ENCODE measurements around the gene EWSR1.

EWSR1 gene

DNA sequence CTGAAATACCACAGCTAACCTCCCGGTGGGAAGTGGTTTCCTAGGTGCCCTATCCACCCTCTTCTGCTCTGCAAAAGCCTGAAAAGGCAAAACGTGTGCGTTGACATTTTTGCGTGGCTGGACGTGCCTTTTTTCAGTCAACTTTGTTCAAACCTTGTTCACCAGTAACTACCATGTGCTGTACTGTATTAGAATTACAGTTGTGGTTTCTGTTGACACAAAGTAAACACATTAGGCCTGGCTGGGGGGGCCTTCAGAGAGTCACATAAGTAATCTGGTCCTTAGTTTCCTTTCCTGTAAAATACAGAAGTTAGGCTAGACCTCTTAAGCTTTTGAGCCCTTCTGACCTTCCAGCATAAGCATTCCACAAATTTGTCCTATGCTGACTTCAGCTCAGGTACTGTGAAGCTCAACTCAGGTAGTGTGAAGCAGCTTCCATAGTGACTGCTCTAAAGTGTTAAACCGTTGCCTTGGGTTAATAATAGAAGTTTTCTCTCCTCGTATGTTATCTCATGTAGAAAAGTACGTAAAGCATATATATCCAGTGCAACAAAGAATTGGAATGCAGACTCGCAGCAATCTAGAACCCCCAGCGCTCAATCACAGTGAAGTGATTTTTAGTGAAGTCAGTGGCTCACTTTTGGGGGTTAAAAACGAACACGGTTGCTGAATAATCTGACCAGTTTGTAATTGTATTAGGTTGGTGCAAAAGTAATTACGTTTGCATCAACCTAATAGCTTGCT is 1.8 kb downstream of the EWSR1 start:
- no peak for DNase-seq

- DNase-seq, result no peak
These were observed 2.6 kb downstream of the EWSR1 start for GRCh38 chr22:29270475-29271271.

- no peak for DNase-seq
These were observed 4.6 kb downstream of the EWSR1 start for GRCh38 chr22:29272624-29273023.

GRCh38 chr22:29275167-29275566 is 7.1 kb downstream of the EWSR1 start:
- DNase-seq, result no peak

- no peak for DNase-seq
These were observed 7.9 kb downstream of the EWSR1 start for GRCh38 chr22:29275819-29276565.

DNA sequence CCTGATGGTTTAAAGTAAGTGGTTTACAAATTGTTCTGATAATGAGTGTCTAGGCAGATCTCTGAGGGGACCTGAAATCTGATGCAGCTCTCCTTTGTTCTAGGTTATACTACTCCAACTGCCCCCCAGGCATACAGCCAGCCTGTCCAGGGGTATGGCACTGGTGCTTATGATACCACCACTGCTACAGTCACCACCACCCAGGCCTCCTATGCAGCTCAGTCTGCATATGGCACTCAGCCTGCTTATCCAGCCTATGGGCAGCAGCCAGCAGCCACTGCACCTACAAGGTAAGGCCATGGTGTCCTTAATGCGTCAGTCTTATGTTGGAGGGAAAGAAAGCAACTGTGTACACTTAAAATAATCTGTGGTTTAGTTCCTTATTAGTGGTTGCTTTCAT is 9.9 kb downstream of the EWSR1 start:
- DNase-seq, result no peak

GRCh38 chr22:29284196-29284595 is 16.1 kb downstream of the EWSR1 start:
- DNase-seq, result no peak

DNA sequence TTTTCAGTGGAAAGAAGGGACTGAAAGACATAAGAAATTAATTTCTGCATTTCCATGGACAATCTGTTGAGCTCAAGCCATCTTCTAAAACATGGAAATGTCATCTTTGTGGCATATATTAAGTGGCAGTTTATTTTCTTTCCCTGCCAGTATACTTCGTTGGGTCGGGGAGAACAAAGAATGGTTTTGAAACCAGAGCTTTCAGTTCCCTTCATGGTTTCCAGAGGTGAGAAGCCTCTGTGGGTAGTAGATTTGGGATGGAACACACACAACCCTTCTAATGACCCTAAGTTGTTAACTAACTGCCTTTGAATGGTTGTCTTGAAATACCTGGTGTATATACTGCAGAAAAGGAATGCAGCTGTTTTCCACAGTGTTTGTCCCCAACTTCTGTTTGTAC is 20.8 kb downstream of the EWSR1 start:
- no peak for DNase-seq

DNA sequence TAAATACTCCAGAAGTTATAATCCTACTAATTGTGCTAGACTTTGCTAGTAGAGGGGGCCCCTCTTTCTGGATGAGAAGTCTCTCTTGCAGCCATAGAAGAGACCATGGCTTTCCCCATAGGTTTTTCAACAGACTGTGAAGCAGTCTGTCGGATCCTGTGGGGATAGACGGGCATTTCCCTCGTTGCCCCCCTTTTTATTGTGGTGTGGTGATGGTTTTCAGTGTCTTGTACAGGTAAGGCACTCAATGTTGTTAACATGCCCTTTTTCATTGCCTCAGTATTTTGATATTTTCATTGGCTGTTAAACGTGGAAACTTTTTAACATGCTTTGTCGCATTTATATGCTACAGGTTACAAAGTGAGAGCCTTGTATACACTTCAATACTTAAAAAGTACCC is 22.0 kb downstream of the EWSR1 start:
- DNase-seq, result no peak

DNA sequence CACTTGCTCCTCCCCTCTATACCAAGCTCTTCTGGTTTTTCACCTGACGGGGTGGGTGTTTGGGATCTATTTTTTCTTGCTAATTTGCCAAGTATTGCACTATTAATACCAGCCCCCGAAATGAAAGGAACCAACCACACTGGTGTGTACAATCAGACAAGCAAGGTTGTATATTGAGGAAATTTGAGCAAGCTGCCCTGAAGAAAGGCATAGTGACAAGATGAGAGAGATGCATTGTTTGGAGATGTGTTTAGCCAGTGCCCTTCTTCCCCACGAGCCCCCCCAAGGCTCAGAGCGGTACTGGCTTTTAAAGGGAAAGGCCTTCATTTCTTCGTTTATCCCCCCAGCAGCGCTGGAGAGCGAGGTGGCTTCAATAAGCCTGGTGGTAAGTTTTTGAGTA is 23.1 kb downstream of the EWSR1 start:
- DNase-seq, result peak; percentile 48

DNA sequence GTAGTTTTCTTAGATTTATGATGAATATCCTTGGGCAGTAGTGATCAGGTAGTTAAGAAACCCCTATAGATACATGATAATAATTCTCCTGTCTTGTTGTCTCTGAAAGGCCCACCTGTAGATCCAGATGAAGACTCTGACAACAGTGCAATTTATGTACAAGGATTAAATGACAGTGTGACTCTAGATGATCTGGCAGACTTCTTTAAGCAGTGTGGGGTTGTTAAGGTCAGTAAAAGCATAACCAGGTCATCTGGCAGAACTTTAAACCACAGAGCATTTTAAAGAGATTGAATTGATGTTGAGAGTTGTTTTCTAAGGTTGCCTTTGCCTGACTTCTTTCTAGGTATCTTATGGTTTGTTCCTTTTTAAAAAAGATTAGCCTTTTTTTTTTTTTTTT is 24.3 kb downstream of the EWSR1 start:
- DNase-seq, result no peak

DNA sequence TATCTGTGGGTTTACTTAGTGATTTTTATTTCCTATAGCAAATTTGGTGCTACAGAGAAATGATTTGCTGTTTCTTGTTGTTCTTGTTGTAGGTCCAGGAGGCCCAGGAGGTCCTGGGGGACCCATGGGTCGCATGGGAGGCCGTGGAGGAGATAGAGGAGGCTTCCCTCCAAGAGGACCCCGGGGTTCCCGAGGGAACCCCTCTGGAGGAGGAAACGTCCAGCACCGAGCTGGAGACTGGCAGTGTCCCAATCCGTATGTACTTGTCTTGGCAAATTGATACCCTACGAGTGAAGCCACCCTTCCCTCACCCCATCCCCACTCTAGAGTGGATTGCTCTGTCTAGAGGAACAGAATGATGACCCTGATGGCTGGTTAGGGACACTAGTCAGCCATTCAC is 30.6 kb downstream of the EWSR1 start:
- no peak for DNase-seq

DNA sequence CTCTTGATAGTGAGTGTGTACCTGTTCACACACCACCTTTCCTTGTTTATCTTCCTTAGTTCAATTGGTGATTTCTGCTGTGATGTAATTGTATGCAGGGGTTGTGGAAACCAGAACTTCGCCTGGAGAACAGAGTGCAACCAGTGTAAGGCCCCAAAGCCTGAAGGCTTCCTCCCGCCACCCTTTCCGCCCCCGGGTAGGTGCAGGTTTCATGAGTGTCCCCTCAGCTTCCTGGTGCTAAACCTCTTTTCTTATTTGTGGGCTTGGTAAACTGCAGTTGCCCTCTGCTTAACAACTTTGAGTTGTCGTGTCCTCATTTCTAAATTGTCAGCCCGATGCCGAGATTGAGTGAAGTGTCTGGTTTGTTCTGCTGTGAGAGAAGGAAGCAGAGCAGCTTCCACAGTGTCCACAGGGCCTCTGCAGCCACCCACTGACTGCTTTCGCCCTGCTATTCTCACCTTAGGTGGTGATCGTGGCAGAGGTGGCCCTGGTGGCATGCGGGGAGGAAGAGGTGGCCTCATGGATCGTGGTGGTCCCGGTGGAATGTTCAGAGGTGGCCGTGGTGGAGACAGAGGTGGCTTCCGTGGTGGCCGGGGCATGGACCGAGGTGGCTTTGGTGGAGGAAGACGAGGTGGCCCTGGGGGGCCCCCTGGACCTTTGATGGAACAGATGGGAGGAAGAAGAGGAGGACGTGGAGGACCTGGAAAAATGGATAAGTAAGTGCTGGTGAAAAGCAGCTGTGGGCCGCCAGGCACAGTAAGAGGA is 31.2 kb downstream of the EWSR1 start:
- DNase-seq, result no peak

DNA sequence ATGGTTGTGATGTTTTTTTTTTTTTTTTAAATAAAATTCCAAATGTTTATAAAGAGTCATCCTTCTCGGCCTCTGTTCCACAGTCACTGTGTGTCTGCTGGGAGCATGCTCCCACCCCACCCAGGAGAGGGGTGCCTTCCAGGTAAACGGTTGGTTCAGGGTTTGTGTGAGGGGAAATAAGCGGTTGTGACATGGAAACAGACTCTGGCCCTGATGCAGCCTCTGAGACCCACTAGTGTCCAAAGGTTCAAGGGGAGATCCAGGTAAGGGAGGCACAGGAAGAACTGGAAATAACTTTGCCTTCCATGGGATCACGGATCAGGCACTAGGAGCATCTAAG is 32.4 kb downstream of the EWSR1 start:
- DNase-seq, result no peak

GRCh38 chr22:29300807-29301601 is 32.9 kb downstream of the EWSR1 start:
- no peak for DNase-seq

- no peak for DNase-seq
These were observed 33.8 kb downstream of the EWSR1 start for GRCh38 chr22:29301716-29302401.

DNA sequence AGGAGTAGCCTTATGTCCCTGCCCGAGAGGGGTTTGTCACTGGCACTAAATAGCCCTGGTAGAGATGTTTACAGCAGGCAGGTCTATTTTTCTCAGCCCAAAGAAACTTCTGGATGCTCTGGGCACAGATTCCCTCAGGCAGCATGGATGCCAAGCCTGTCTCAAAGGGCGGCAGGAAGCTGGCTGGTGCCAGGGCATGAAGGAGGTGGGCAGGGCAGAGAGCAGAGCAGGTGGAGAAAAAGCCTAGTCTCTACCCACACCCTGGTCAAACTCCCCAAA is 34.3 kb downstream of the EWSR1 start:
- peak; percentile 24 for DNase-seq

GRCh38 chr22:29302681-29303465 is 34.8 kb downstream of the EWSR1 start:
- DNase-seq, result peak; percentile 31

GRCh38 chr22:29305836-29306174 is 37.7 kb downstream of the EWSR1 start:
- DNase-seq, result no peak

DNA sequence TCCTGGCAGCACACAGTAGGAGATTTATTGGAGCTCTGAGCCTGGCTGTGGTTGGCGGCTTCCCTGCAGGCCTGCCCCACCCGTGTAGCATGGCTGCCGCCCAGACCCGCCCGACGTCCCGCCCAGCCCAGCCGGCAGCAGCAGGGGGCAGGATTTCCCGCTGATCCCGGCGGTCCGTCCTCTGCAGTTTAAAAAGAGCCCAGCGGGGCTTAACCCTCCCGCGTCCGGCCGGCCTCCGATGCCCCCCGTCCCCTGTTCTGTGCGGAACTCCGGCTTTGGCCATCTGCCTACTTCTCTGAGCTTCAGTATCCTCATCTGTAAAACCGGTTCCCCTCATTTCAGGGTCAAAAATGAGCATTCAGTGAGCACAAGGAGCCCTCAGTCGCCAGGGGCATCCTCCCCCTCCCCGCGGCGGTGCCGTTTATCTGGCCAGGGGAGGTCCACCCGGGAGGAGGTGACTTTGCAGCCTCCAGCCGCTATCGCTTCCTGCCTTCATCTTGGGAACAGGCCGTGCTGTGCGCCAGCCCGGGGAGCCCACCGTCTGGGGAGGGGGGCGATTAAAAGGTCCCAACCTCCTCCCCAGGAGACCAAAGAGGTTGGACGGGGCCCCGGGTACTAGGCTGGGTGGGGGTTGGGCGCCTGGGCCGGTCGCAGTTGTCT is 38.2 kb downstream of the EWSR1 start, which contains the start of gene GAS2L1:
Gene GAS2L1 (plus strand): TSS at position 476 of the 660 bp plus-strand sequence. CDS start 1,456 bp downstream, outside the sequence.
- DNase-seq, result peak; percentile 77

All from midbrain (tissue), 1 donor.